GM18505 (cell line): ENCODE data around the gene IL1RL2.

Source experiments
- ATAC-seq: cut with Tn5 transposase; IDR thresholded peaks from one replicate; pipeline ENCODE4 v1.9.1; 2021; ENCODE audit not compliant: unreplicated experiment
- POLR2A ChIP-seq: IDR thresholded peaks from 4 replicates; pipeline ENCODE4 v1.6.1; 2011; ENCODE audit warnings: borderline replicate concordance; ENCODE audit not compliant: insufficient read depth, insufficient read length; ENCODE audit errors: extremely low read depth

IL1RL2 gene

GRCh38 chr2:102177814-102178478 lies 8.9 kb upstream of the IL1RL2 start:
- ATAC-seq = no peak
- no peak for TF ChIP-seq POLR2A

- TF ChIP-seq POLR2A = no peak
- no peak for ATAC-seq
These were observed 7.8 kb upstream of the IL1RL2 start for GRCh38 chr2:102179061-102179460.

- no peak for ATAC-seq
These were observed 6.8 kb upstream of the IL1RL2 start for GRCh38 chr2:102179788-102180686.

GRCh38 chr2:102180687-102180999 lies 6.2 kb upstream of the IL1RL2 start:
- no peak for ATAC-seq
- TF ChIP-seq POLR2A = no peak

More at GRCh38 chr2:102179788-102180686, 6.8 kb upstream of the IL1RL2 start:
- no peak for TF ChIP-seq POLR2A

- no peak for ATAC-seq
- no peak for TF ChIP-seq POLR2A
These were observed 5.4 kb upstream of the IL1RL2 start for GRCh38 chr2:102181376-102181775.

- no peak for TF ChIP-seq POLR2A
- no peak for ATAC-seq
These were observed 4.7 kb upstream of the IL1RL2 start for GRCh38 chr2:102181919-102182635.

- TF ChIP-seq POLR2A = no peak
- ATAC-seq = no peak
These were observed 2.8 kb upstream of the IL1RL2 start for GRCh38 chr2:102184018-102184417.

GRCh38 chr2:102184568-102184967 lies 2.3 kb upstream of the IL1RL2 start:
- ATAC-seq = no peak
- TF ChIP-seq POLR2A = no peak

- TF ChIP-seq POLR2A = no peak
- no peak for ATAC-seq
These were observed 1.5 kb upstream of the IL1RL2 start for GRCh38 chr2:102185347-102185746.

- no peak for ATAC-seq
- TF ChIP-seq POLR2A = no peak
These were observed 800 bp downstream of the IL1RL2 start for GRCh38 chr2:102187496-102188150.

- TF ChIP-seq POLR2A = no peak
- ATAC-seq = no peak
These were observed 3.7 kb downstream of the IL1RL2 start for GRCh38 chr2:102190430-102191107.

- ATAC-seq = no peak
These were observed 4.7 kb downstream of the IL1RL2 start for GRCh38 chr2:102191501-102191900.

GRCh38 chr2:102193074-102193473 lies 6.3 kb downstream of the IL1RL2 start:
- ATAC-seq = no peak
- TF ChIP-seq POLR2A = no peak

More at GRCh38 chr2:102191501-102191900, 4.7 kb downstream of the IL1RL2 start:
- TF ChIP-seq POLR2A = no peak

- ATAC-seq = no peak
- TF ChIP-seq POLR2A = no peak
These were observed 7.9 kb downstream of the IL1RL2 start for GRCh38 chr2:102194609-102195268.
